ELR (cell line): ENCODE data around the gene KYNU.
"Not testable (repeated sequence)": the region's sequence is repeated elsewhere in the genome, so short reads cannot be mapped to it uniquely, and the experiment has no call there.

Experiments
- DNase-seq: peaks from one replicate; pipeline ENCODE4 v3.0.0-alpha.2; 2015; ENCODE audit warnings: low read depth

Gene KYNU

DNA sequence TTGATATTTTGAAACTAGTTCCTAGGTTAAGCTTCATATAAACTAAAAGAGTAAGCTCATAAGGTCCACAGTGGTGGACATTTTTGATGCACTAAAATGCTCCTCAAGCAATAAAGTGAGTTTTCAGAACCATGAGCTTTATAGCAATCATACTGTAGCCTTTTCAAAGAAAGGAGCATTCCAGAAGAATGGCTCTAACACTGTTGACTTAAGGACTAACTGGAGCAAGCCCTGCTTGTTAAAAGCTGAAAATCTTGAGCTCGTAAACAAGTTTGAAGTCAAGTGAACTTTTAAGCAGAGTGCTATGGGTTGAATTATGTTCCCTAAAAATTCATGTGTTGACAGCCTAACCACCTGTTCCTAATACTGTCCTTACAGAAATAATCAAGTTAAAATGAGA, 38.0 kb downstream of the KYNU start:
- no peak for DNase-seq

GRCh38 chr2:142918624-142919023, 41.2 kb downstream of the KYNU start:
- no peak for DNase-seq

DNA sequence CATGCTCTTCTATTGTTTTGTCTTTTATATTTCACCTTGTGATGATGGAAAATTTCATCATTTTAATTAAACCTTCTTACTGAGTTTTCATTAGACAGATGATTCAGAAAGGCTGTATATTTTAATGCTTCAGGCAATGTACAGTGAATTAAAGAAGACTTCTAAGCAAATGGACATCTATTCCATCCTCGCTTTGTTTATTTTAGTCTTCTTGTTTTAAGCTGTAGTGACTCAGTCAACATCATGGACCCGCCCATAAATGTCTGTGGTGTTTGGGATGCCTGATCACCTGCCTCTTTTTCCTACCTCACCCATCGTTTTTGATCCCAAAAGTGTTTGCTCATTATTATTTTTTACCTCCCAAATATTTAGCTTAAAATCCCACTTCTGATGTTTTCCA, 43.1 kb downstream of the KYNU start:
- peak; percentile 24 for DNase-seq

DNA sequence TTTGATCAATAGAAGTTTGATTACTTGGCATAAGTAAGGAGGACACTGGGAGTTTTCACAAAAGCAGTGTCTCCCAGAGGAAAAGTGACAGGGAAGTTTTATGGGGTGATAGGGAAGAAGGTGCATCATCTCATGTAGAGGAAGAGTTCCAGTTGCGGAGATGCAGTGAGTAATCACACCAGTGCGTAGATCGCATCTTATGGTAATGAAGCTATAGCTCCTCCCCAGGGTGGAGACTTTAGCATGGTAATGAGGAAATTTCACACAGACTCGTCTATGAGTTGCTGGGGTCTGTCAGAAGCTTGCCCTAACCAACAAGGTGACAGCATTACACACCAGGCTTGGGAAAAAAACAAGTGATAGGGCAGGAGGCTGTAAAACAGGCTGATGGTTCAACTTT, 49.0 kb downstream of the KYNU start:
- no peak for DNase-seq

DNA sequence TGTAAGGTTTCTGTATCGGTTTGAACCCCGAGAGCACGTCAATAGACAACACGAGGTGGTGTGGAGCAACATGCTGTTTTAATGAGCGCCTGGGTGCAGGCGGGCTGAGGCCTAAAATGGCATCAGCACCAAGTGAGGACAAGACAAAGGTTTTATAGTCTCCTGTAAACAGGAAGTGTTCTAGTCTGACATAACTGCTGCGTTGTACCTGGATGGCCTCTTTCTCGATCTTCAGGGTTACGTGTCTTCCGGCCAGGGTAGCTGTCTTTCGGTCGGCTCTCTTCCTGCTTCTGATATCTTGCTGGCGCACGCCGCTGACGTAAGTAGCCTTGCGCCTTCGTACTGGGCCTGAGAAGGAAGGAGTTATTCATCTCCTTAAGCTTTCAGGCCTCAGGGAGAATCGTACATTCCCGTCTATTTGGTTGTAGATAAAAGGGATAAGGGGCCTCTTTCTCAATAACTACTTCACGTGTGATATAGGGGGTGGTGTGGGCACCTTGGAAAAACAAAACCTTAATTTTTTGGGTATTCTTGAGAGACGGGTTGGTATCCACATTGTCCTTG, 53.5 kb downstream of the KYNU start:
- DNase-seq, result no peak

DNA sequence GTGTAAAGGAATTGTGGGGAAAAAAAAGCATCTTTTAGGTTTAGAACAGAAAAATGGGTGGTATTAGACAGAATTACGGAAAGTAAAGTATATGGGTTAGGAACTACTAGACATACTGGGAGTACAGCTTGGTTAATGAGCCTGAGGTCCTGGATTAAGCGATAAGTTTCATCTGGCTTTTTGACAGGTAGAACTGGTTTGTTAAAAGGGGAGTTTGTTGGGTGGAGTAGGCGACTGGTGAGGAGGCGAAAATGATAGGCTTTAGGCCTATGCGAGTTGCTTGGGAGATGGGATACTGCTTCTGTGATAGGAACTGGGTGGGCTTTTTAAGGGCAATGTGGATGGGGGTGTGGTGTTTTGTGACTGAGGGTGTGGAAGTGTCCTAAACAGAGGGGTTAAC, 56.5 kb downstream of the KYNU start:
- DNase-seq, result no peak

GRCh38 chr2:142935563-142936089, 58.2 kb downstream of the KYNU start:
- DNase-seq, result no peak

GRCh38 chr2:142936629-142937028, 59.2 kb downstream of the KYNU start:
- DNase-seq, result no peak

- peak; percentile 11 for DNase-seq
Measured at GRCh38 chr2:142937347-142937746, 59.9 kb downstream of the KYNU start.

DNA sequence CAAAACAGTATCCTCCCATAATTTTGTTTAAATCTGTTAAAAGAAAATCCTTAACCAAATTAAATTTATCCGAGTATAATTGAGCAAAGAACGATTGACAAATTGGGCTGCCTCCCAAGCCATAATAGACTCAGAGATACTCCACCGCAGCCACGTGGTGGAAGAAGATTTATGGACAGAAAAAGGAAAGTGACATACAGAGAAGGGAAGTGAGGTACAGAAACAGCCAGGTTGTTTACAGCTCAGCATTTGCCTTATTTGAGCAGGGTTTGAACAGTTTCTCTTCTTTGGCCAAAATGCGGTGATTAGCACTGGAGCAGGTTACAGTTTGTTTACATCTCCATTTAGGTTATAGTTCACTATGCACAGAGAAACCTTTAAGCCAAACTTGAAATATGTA, 60.8 kb downstream of the KYNU start:
- DNase-seq, result no peak

GRCh38 chr2:142940606-142941223, 63.3 kb downstream of the KYNU start:
- DNase-seq, result no peak

DNA sequence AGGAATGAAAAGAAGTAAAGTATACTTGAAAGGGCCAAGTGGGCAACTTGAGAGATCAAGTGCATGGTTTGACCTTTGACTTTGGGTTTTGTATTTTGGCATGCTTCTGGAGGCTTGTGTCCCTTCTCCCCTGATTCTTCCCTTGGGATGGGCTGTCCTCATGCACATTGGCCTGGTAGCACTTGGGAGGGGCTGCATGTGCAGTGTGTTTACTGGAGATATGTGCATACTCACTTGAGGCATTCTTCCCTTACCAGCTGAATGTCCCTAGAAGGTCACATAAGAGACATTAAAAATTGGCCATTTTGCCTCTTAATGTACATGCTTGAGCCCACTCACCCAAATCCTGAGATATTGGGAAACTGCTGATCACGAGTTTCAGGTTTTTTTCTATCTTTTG, 65.2 kb downstream of the KYNU start:
- DNase-seq, result no peak

- DNase-seq, result peak; percentile 74
Measured at GRCh38 chr2:142944264-142944663, 66.8 kb downstream of the KYNU start.

GRCh38 chr2:142944721-142945120, 67.3 kb downstream of the KYNU start:
- peak; percentile 44 for DNase-seq

DNA sequence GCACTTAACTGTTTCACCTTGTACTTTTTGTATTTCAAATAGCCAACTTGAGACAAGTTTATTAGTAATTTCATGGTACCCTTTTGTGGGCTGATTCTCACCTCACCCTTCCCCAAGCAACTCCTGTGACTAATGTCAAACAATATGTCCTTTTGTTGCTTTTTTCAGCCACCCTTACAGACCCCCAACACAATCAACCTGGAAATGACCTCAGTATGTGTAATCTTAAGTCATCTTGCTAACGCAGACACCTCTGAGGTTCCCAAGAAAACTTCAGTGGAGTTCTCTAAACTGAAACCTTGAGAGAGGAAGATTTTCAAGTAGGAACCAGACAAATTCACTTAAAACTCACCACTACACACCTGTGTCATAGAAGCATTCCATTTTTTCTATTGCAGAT, 69.5 kb downstream of the KYNU start:
- peak; percentile 84 for DNase-seq

- not testable (repeated sequence) for DNase-seq
Measured at GRCh38 chr2:142948723-142949122, 71.3 kb downstream of the KYNU start.

DNA sequence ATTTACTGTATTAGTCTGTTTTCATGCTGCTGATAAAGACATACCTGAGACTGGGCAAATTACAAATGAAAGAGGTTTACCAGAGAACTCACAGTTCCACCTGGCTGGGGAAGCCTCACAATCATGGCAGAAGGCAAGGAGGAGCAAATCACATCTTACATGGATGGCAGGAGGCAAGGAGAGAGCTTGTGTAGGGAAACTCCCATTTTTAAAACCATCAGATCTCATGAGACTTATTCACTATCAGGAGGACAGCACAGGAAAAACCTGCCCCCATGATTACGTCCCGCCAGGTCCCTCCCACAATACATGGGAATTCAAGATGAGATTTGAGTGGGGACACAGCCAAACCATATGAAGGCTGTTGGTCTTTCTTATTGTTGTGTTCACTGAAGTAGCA, 72.9 kb downstream of the KYNU start:
- DNase-seq, result not testable (repeated sequence)

- no peak for DNase-seq
Measured at GRCh38 chr2:142951190-142952007, 73.9 kb downstream of the KYNU start.

- DNase-seq, result no peak
Measured at GRCh38 chr2:142952018-142952417, 74.6 kb downstream of the KYNU start.

GRCh38 chr2:142952793-142953494, 75.5 kb downstream of the KYNU start:
- DNase-seq, result no peak

DNA sequence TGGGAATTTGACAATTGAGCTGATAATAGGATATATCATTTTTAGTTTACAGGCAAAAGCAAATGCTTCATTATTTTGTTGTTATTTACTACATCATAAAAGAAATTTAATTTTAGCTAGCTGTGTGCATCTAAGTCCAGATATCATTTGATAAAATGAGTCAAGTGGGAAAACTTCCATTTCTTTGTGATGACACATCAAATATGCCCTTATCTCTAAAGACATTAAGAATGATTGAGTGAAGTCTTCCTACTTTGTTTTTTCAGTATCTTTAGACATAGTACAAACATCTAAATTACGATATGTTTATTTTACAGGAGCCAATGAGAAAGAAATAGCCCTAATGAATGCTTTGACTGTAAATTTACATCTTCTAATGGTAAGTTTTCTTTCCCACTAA, 77.0 kb downstream of the KYNU start:
- peak; percentile 21 for DNase-seq

DNA sequence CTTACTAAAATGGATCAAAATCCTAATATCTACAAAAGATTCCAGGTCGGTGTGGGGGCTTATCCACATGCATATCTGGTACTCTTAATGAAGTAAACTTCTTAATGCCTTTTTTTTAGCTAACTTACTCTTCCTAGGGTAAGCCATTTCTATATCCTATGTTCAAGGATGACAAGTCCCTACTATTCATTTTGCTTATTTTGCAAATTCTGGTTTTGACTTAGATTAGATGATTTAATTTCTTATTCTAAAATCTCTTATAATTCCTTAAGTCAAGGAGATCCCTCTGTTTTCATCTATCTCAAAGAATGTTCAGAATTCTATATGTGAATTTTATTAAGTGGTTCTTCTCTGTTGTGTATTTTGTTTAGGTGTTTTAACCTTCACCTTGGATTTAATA, 79.7 kb downstream of the KYNU start:
- DNase-seq, result no peak

- no peak for DNase-seq
Measured at GRCh38 chr2:142961202-142961601, 83.7 kb downstream of the KYNU start.
